Measurements from ENCODE around the gene TCEA2. TPM values are rescaled to one million over a fixed set of nuclear protein-coding genes. Genes with fewer than 3 reads are reported as not detected.

The TCEA2 gene
- total and polyA plus RNA-seq, 2 of the 13 experiments (the other 11 are each of a cell fraction or from before 2014, with no cell fraction given), result 28.1 to 33.7 TPM

DNA sequence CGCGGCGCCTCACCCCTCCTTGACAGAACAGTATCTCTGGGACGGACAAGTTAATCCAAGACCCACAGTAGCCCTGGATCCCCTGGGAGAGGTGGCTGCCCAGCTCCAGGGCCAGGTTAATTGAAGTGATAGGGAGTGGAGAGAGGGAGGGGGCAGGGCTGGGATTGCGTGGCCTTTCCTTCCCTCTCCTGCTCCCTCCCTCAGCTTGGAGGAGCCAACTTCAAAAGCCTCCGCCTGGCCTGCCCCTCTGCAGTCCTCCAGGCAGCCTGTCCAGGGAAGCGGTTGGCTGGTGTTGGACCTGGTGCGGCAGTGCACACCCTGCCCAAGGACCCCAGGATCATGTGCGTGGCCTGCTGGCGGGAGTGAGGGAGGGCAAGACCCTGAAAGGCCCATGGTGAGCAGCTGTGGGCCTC, 27.1 kb upstream of the TCEA2 start, which contains the start of gene C20orf204 (continued):
- TF ChIP-seq ZNF609 (CRISPR knock-in tag; IDR thresholded peaks at IDR 0.05; ENCODE audit: borderline replicate concordance) (peak; percentile 75; the same call in 1 of the 2 replicates), NFKB2 (CRISPR knock-in tag; IDR thresholded peaks at IDR 0.05; ENCODE audit: borderline replicate concordance) (peak; percentile 75; the same call in 1 of the 2 replicates), ZNF619 (CRISPR knock-in tag; IDR thresholded peaks at IDR 0.05) (peak; percentile 82; the same call in 1 of the 2 replicates), ZIK1 (CRISPR knock-in tag; IDR thresholded peaks at IDR 0.05; ENCODE audit: borderline replicate concordance, low read depth) (0 out of 2 replicates have a peak, but pooled peaks have one; percentile 57), MED13 (CRISPR knock-in tag; IDR thresholded peaks at IDR 0.05) (peak; percentile 82), HNRNPL (IDR thresholded peaks at IDR 0.05; ENCODE audit: low read depth, low read length) (no peak), SIX1 (CRISPR knock-in tag; IDR thresholded peaks at IDR 0.05; ENCODE audit: borderline replicate concordance) (no peak; the same call in 1 of the 2 replicates), ZNF572 (CRISPR knock-in tag; IDR thresholded peaks at IDR 0.05) (peak; percentile 66; the same call in 1 of the 2 replicates), HBP1 (CRISPR knock-in tag; IDR thresholded peaks at IDR 0.05; ENCODE audit: low read depth) (0 out of 2 replicates have a peak, but pooled peaks have one; percentile 10), ELF3 (CRISPR knock-in tag; IDR thresholded peaks at IDR 0.05) (peak; percentile 50; the same call in 1 of the 2 replicates), SPEN (CRISPR knock-in tag; IDR thresholded peaks at IDR 0.05; ENCODE audit: low read depth) (peak; percentile 87), NFE2L1 (CRISPR knock-in tag; IDR thresholded peaks at IDR 0.05; ENCODE audit: borderline replicate concordance) (0 out of 2 replicates have a peak, but pooled peaks have one; percentile 14)
- TF ChIP-seq, protein P1, sequence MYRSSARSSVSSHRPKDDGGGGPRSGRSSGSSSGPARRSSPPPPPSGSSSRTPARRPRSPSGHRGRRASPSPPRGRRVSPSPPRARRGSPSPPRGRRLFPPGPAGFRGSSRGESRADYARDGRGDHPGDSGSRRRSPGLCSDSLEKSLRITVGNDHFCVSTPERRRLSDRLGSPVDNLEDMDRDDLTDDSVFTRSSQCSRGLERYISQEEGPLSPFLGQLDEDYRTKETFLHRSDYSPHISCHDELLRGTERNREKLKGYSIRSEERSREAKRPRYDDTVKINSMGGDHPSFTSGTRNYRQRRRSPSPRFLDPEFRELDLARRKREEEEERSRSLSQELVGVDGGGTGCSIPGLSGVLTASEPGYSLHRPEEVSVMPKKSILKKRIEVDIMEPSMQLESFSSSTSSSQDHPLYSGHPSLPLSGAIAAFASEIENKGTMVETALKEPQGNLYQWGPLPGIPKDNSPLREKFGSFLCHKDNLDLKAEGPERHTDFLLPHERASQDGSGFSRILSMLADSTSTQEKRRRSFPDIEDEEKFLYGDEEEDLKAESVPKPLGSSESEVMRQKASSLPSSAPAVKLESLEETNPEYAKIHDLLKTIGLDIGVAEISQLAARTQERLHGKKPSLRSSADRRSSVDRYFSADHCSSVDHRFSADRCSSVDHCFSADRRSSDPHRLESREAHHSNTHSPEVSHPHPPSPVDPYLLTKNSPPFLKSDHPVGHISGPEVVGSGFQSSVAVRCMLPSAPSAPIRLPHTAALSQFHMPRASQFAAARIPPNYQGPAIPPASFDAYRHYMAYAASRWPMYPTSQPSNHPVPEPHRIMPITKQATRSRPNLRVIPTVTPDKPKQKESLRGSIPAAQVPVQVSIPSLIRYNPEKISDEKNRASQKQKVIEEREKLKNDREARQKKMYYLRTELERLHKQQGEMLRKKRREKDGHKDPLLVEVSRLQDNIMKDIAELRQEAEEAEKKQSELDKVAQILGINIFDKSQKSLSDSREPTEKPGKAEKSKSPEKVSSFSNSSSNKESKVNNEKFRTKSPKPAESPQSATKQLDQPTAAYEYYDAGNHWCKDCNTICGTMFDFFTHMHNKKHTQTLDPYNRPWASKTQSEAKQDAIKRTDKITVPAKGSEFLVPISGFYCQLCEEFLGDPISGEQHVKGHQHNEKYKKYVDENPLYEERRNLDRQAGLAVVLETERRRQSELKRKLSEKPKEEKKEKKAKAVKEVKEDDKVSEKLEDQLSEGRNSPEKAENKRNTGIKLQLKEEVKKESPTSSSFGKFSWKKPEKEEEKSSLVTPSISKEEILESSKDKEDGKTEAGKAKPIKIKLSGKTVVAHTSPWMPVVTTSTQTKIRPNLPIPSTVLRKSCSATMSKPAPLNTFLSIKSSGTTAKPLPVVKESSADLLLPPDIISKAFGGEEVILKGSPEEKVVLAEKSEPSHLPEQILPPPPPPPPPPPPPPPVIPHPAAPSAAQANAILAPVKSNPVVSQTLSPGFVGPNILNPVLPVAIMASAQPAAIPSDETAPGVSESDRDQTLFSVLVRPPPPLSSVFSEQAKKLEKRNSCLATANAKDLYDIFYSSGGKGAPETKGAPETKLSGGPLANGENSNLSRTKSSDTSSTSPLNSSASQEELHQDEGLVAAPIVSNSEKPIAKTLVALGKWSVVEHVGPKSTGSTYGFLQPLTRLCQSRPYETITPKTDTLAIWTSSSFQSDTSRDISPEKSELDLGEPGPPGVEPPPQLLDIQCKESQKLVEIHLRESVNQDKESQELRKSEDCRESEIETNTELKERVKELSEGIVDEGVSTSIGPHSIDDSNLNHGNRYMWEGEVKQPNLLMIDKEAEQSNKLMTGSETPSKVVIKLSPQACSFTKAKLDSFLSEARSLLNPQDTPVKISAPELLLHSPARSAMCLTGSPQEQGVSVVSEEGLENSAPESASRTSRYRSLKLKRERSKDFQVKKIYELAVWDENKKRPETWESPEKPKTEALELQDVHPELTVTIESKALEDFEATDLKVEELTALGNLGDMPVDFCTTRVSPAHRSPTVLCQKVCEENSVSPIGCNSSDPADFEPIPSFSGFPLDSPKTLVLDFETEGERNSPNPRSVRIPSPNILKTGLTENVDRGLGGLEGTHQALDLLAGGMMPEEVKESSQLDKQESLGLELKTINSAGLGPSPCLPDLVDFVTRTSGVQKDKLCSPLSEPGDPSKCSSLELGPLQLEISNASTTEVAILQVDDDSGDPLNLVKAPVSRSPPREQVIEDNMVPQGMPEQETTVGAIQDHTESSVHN (CRISPR knock-in tag; IDR thresholded peaks at IDR 0.05), result peak; percentile 75; the same call in 1 of the 2 replicates
